ENCODE measurements around the gene PLD3.
"Not testable (repeated sequence)": the region's sequence is repeated elsewhere in the genome, so short reads cannot be mapped to it uniquely, and the experiment has no call there.

Gene PLD3

DNA sequence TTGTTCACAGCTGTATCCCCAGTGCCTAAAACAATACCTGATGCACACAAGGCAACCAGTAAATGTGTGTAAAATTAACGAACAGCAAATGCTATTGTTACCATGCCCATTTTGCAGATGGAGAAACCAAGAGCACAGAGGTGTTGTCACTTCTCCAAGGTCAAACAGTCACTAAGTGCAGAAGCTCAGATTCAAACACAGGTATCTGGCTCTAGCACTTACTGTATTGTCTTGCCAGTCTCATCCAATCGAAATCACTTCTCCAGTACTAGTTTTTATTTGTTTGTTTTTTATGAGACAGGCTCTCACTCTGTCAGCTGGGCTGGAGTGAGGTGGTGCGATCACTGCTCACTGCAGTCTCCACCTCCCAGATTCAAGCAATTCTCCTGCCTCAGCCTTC is 13.7 kb downstream of the PLD3 start:
- DNase-seq: no peak

DNA sequence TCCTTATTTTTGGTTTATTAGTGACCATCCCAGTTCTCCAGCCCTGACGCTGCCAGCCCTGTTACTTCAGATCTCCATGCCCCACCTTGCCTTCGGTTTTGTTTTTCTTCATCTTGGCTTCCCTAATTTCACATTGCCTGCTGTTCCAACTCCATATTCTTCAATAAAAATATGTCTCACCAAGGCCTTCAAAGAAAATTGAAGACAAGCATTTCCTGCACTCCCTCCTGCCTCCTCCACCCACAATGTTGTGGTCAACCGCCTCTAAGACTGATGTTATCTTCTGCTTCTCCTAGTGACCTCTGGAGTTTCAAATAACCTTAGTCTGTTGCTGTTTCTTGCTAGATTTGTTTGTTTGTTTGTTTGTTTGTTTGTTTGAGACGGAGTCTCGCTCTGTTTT is 14.6 kb downstream of the PLD3 start:
- DNase-seq: no peak

DNA sequence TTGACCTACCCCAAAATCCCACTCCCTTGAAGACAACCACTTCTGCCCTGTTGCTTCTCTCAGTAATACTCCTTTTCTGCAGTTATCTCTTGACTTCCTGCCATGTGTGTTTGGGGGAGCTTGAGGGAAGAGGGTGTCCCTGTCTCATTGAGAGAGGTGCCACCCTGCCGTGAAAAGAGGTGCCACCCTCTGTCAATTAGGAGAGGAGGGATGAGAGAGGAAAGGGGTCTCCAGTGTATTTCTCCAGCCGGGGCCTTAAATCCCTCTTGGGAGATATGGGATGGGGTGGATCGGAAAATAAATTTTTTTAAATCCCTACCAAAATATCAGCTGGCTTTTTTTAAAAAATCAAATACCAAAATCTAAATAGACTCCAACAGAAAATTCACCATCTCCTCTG is 16.5 kb downstream of the PLD3 start:
- no peak for DNase-seq

DNA sequence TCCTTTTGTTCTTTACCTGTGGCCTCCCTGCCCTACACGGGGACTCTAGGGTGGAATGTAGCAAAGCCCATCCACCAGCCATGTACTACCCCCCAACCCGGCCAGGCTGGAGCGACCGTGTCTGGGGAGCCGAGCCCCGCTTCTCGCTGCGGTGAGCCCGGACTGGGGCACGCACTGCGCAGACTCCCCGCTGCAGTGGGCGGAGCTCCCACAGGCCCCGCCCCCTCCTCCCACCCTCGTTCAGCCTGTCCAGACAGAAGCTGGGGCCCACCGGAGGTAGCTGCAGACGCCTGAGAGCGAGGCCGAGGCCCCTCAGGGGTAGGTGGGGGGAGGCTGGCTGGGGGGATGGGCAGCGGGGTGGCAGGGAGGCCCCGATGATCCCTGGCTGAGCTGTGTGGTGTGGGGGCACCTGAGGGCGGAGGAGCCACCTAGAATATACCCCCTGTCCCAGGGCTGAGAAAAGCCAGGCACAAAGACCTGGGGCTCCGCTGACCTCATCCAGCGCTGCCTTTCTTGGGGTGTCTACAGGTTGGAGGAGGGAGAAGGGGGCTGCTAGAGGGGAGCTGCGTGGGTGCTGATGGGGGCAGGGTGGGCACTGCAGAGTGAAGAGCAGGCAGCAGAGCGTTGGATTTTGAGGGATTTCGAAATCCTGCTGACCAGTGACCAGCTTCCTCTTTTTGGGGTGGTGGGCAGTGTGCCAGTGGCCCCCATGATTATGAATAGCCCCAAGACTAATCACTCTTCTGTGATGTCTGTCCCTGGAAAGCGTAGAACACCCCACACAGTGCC is 17.3 kb downstream of the PLD3 start:
- DNase-seq: peak in 50 of 56 donors; percentile 18 to 83 (median 62)

DNA sequence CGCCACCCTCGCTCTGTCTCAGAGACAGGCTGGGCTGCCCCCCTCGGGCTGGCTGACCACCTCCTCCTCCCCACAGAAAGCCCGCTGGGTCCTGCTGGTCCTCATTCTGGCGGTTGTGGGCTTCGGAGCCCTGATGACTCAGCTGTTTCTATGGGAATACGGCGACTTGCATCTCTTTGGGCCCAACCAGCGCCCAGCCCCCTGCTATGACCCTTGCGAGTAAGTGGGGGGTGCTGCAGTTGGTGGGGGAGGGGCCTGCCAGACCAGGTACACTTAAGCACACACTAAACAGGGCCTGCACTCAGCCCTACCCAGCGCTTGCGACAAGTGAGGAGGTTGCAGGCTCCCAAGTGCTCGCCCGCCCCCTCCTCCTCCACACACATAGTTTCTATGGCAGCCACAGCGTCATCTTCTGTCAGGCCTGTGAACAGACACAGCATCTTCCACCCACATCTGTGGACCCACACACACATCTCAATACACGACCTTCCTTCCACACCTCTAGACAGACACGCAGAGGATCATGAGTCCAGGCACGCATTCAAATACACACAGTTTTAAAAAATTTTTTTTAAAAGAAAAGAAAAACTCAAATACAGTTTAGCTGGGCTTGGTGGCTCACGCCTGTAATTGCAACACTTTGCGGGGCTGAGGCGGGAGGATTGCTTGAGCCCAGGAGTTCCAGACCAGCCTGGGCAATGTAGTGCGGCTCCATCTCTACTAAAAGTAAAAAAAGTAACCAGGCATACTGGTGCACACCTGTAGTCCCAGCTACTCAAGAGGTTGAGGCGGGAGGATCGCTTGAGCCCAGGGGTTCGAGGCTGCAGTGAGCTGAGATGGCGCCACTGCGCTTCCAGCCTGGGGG is 18.4 kb downstream of the PLD3 start:
- DNase-seq: peak in 29 of 56 donors; percentile 12 to 68 (median 39)

DNA sequence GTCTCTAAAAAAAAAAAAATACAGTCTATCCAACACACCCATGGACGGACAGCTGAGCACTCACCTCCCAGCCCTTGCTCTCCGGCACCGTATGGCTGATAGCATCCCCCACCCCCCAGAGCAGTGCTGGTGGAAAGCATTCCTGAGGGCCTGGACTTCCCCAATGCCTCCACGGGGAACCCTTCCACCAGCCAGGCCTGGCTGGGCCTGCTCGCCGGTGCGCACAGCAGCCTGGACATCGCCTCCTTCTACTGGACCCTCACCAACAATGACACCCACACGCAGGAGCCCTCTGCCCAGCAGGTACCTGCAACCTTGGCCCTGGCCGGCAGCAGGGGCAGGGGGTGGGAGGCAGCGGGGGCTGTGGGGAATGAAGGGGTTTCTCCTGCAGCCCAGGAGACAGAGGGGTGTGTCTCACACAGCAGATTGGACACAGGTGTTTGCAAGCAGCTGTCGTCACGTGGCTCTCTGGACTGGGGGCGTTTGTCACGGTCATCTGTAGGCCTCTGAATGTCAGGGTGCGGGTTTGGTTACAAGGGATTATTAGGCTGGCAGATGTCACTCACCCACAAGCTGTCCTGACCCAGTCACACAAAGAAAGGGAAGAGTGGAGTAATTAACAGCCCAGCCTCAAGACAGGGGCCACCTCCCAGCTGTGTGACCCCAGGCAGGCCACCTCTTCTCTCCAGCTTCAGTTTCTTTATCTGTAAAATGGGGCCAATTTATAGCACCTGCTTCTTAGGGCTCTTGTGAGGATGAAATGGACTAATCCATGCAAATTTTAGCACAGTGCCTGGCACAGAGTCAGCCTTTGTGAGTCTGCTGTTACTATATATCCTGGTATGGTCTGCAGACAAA is 19.3 kb downstream of the PLD3 start:
- DNase-seq: no peak

DNA sequence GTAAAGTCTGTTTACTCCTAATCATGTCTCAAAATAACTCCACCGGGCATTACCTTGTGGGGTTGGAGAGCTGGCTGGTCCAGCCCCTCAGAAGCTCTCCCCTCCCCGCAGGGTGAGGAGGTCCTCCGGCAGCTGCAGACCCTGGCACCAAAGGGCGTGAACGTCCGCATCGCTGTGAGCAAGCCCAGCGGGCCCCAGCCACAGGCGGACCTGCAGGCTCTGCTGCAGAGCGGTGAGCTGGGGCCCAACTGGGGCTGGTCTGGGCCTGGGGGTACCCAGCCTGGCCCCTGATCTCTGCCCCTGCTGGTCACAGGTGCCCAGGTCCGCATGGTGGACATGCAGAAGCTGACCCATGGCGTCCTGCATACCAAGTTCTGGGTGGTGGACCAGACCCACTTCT is 21.3 kb downstream of the PLD3 start:
- no peak for DNase-seq

DNA sequence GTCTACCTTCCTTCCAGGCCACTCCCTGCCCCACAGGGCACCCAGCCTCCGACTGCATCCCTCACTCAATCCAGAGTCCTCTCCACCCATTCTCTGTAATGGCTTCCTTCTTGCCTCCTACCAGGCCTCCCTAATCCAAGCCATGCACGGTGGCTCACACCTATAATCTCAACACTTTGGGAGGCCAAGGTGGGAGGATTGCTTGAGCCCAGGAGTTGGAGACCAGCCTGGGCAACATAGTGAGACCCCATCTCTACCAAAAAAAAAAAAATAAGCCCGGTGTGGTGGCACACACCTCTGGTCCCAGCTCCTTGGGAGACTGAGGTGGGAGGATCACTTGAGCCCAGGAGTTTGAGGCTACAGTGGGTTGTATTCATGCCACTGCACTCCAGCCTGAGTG is 21.8 kb downstream of the PLD3 start:
- DNase-seq: not testable (repeated sequence)

DNA sequence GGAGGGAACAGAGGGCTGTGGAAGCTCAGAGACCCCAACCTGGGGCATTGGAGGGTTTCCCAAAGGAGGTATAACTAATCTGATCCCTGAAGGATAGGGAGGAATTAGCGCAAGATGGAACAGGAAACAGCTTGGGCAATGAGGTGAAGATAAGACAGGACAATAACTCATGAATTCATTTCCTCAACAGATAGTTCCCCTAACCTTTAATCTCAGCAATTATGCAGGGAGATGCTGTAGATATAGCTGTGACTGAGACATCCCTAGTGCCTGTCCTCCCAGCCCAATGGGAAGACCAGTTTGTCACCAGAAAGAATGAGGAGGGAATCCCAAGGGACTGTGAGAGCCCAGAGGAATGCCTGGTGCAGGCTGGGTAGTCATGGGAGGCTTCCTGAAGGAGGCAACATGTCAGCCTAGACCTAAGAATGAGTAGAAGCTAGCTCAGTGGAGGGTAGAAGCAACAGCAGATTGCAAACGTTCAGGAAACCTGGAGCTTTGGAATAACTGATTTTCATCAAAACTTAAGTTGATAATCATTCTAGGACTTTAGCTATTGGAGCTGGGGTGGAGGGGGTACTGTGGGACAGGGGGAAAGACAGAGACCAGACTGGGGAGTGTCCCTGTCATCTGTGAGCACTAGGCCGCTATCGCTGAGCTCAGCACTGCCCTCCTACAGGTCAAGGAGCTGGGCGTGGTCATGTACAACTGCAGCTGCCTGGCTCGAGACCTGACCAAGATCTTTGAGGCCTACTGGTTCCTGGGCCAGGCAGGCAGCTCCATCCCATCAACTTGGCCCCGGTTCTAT is 22.7 kb downstream of the PLD3 start:
- DNase-seq: no peak

DNA sequence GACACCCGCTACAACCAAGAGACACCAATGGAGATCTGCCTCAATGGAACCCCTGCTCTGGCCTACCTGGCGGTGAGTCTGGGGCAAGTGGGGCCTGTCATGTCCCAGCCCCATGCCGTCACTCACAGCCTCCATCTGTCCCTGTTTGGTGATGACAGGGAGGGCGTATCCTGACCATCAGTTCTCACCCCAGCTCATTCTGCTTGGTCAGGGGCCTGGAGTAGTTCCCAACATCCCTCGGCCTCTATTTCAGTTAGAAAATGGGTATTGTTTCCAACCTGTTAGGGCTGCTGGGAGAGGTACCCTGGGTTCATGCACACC is 23.3 kb downstream of the PLD3 start:
- DNase-seq: no peak

DNA sequence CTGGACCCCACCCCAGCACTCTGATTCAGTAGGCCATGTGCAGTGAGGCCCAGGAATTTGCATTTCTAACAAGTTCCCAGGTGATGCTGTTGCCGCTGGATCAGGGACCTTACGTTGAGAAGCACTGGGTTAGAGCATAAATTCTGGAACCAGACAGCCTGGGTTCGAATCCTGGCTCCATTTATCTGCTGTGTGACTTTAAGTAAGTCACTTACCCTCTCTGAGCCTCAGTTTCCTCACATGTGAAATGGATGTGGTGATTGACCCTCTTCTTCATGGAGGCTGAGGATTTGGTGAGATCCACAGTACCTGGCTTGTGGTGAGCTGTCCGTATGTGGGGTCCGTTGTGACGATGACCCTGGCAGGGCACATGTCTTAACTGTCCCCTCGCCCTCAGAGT is 25.6 kb downstream of the PLD3 start:
- DNase-seq: no peak

DNA sequence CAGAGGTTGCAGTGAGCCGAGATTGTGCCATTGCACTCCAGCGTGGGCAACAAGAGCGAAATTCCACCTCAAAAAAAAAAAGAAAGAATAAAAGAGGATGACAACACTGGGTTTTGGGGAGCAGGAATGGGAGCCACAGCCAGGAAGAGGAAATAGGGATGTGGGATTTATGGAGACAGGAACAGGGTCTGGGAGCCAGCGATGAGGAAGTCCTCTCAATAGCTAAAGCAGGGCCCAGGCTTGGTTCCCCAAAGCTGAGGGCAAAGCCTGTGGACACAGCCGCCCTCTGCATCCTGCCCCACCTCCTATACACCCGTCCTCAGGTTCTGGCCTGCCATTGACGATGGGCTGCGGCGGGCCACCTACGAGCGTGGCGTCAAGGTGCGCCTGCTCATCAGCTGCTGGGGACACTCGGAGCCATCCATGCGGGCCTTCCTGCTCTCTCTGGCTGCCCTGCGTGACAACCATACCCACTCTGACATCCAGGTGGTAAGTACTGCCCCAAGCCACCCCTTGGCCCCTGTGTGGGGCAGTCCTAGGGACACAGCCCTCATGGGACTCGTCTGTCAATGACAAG is 27.9 kb downstream of the PLD3 start:
- no peak for DNase-seq

DNA sequence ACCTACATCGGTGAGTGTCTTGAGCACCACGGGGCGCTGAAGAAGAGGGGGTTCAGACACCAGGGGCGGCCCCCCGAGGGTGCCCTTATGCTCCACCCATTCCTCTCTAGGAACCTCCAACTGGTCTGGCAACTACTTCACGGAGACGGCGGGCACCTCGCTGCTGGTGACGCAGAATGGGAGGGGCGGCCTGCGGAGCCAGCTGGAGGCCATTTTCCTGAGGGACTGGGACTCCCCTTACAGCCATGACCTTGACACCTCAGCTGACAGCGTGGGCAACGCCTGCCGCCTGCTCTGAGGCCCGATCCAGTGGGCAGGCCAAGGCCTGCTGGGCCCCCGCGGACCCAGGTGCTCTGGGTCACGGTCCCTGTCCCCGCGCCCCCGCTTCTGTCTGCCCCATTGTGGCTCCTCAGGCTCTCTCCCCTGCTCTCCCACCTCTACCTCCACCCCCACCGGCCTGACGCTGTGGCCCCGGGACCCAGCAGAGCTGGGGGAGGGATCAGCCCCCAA is 29.4 kb downstream of the PLD3 start:
- no peak for DNase-seq

DNA sequence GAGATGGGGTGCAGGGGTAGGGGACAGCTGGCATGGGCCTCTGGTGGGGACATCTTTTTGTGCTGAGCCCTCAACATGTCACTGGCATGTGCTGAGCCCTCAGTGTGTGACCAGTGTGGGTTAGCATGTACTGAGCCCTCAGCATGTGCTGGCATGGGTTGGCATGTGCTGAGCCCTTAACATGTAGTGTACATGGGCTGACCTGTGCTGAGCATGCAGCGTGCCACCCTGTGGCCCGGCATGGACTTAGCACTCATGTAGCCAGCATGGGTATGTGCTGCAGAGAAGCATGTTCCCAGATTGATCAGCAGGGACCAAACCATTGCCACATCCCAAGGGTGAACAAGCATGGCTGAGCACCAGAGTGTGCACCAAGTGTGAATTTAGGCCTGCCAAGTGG is 30.0 kb downstream of the PLD3 start:
- peak in 1 of 56 donors; percentile 16 for DNase-seq

DNA sequence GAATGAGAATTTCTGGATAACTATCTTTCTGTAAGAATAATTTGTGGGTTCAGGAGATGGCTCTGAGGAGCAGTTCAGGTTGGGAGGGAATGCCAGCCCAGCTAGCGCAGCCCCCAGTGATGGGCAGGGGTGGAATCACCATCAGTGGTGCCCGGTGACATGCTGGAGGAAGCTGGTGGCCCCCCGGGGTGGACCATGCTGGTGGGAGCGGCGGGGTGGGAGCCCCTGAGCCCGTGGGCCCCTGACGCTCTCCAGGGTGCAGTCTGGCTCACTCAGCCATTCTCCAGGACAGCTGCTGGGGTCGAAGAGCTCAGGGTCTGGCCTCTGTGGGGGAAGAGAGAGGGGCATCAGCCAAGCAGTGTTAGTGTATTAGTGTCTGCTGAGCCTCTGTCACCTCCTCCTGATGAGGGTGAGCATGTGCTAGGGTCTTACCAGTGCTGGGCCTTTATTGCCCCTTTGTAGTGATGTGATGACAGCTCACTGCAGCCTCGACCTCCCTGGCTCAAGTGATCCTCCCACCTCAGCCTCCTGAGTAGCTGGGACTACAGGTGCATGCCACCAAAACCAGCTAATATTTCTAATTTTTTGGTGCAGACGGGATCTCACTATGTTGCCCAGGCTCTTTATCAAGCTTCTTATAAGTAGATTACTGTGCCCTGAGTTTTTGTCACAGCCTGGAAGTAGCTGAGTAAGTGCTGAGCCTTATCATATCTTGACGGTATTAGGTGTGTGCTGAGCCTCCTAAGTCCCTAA is 31.1 kb downstream of the PLD3 start:
- DNase-seq: no peak

DNA sequence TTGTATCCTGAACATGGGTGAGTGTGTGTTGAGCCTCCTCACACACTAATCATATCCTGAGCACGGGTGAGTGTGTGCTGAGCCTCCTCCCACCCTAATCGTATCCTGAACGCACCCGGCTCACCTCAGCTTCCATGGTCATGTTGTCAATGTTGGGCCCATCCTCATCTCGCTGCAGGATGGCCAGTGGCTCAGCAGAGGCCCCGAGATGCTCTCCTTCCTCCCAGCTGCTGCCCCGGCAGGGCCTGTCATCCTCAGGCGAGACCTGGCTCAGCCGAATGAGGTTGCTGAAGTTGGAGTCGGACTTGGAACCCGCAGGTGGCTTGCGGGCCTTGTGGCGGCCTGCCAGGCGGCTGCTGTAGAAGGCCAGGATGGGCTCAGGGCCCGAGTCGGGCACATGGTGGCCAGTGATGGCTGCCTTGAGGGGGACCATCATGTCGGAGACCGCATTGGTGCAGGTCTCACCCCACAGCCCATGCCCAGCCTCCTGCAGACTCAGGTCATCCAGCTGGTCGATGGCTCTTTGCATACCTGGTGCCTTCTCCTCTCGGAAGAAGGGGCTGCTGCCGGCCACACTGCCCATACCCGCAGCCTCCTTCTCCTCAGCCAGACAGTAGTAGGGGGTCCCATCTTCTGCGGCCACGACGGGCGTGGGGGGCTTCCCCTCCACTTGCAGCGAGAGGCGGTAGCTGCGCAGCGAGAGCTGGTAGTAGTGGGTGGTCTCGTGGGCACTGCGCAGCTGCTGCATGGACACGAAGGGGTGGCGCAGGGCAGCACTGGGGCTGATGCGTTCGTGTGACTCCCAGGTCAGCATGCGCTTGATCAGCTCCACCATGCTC is 31.9 kb downstream of the PLD3 start:
- DNase-seq: peak in 1 of 56 donors; percentile 10

DNA sequence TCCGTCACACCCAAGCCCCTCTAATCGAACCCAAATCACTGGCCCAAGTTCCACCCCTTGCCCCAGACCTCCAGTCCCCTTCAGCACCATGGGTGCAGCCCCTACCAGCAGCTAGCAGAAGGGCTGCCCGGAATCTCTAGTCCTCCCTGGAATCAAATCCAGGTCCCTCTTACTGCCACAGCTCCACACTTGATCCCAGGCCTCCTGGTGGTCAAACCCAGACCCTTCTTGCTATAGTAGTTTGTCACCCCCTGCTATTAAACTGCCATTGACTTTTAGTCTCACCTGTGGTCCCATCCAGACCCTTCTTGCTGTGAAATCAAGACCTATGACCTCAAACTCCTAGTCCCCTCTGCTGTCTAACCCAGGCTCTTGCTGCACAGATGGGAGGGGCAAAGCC is 32.8 kb downstream of the PLD3 start:
- no peak for DNase-seq

DNA sequence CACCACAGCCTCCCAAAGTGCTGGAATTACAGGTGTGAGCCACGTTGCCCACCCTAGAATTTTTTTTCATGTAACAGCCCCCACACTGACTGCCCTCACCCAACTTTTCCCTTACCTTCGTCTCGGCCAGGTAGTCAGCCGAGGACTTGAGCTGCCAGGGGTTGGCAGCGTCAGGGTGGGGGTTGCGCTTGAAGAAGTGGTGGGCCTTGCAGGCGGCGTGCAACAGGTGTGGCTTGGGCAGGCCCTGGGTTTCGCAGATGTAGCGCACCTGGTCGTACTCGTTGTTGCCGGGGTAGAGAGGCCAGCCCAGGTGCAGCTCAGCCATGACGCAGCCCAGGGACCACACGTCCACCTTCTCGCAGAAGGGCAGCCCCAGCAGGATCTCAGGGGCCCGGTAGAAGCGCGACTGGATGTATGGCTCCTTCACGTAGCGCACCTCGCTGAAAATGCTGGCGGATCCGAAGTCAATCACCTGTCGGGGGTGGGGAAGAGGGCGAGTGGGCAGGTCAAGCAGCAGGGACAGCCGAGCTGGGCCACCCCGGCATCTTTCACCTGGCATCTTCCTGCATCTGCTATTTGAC is 35.3 kb downstream of the PLD3 start:
- DNase-seq: no peak

Data from amygdala (tissue), 56 donors.